HCT116 (cell line): ENCODE results near the gene TXNDC11.

Experiments used
- CTCF ChIP-seq, 3 experiments: fragments of 200-600 bp in 1 of 3; sonication (generic) in 1 of 3; IDR thresholded peaks in 2 of 3; conservative IDR thresholded peaks in 1 of 3; 2 replicates each; pipeline ENCODE4 v1.5.1; 2012 to 2017; ENCODE audit warnings: low read depth in 2 of 3, low read length in 2 of 3, antibody characterized with exemption in 1 of 3, borderline replicate concordance in 1 of 3, control low read depth in 1 of 3, mild to moderate bottlenecking in 1 of 3, mixed read lengths in 1 of 3, mixed run types in 1 of 3, moderate library complexity in 1 of 3; ENCODE audit not compliant: insufficient read depth in 1 of 3
- EGR1 ChIP-seq: IDR thresholded peaks from 2 replicates; pipeline ENCODE4 v1.6.1; 2012; ENCODE audit warnings: low read depth
- EZH2 ChIP-seq: fragments of 200-600 bp; sonication (generic); IDR thresholded peaks from 2 replicates; pipeline ENCODE4 v1.6.1; 2017; ENCODE audit warnings: antibody characterized with exemption, mixed run types
- EZH2phosphoT487 ChIP-seq: fragments of 200-600 bp; IDR thresholded peaks from 2 replicates; pipeline ENCODE4 v1.6.1; 2018; ENCODE audit warnings: antibody characterized with exemption, borderline replicate concordance
- MAX ChIP-seq: IDR thresholded peaks from 2 replicates; pipeline ENCODE4 v1.6.1; 2012
- POLR2A ChIP-seq: IDR thresholded peaks from 2 replicates; pipeline ENCODE4 v1.7.0; 2011; ENCODE audit warnings: borderline replicate concordance; ENCODE audit not compliant: insufficient read depth, insufficient read length; ENCODE audit errors: extremely low read depth
- POLR2AphosphoS5 ChIP-seq: IDR thresholded peaks from 2 replicates; pipeline ENCODE4 v1.6.1; 2011; ENCODE audit warnings: mild to moderate bottlenecking, low read depth, low read length, moderate library complexity
- RAD21 ChIP-seq: IDR thresholded peaks from 2 replicates; pipeline ENCODE4 v1.6.1; 2012; ENCODE audit warnings: low read depth, mild to moderate bottlenecking
- REST ChIP-seq: IDR thresholded peaks from 2 replicates; pipeline ENCODE4 v1.6.1; 2012; ENCODE audit warnings: low read depth
- SP1 ChIP-seq: IDR thresholded peaks from 2 replicates; pipeline ENCODE4 v1.6.1; 2012; ENCODE audit warnings: low read depth
- SRF ChIP-seq: IDR thresholded peaks from 2 replicates; pipeline ENCODE4 v1.6.1; 2012; ENCODE audit warnings: low read depth
- TCF7L2 ChIP-seq: IDR thresholded peaks from 2 replicates; pipeline ENCODE4 v1.7.0; 2011; ENCODE audit warnings: borderline replicate concordance, inconsistent platforms; ENCODE audit not compliant: insufficient read depth, insufficient read length; ENCODE audit errors: extremely low read depth
- YY1 ChIP-seq: IDR thresholded peaks from 2 replicates; pipeline ENCODE4 v1.6.1; 2011; ENCODE audit warnings: low read length, low read depth, moderate library complexity, mild to moderate bottlenecking; ENCODE audit not compliant: insufficient replicate concordance; ENCODE audit errors: extremely low read depth

GRCh38 chr16:11667824-11668622 is 74.6 kb downstream of the TXNDC11 start, which contains the start of gene SNN:
- TF ChIP-seq SP1 (no peak), MAX (no peak), EZH2 (no peak), RAD21 (no peak), TCF7L2 (no peak), POLR2A (no peak), CTCF (IDR thresholded peaks at IDR 0.05 in 2 of 3, conservative IDR thresholded peaks at IDR 0.05 in 1 of 3; ENCODE audit: borderline replicate concordance in 1 of 3, insufficient read depth in 1 of 3, low read depth in 2 of 3, low read length in 2 of 3) (no peak), EZH2phosphoT487 (no peak), EGR1 (no peak), YY1 (no peak), SRF (no peak), POLR2AphosphoS5 (peak; percentile 34; the same call in 1 of the 2 replicates), REST (no peak)
